HEK293 (cell line): ENCODE data around the gene CD46.

ENCODE experiments used
- CTCF ChIP-seq: fragments of 450-650 bp; formaldehyde crosslinking; IDR thresholded peaks from 2 replicates; pipeline ENCODE4 v1.5.1; 2016; ENCODE audit warnings: missing biosample characterization, missing genetic modification characterization
- GLI4 ChIP-seq: fragments of 450-650 bp; formaldehyde crosslinking; IDR thresholded peaks from 2 replicates; pipeline ENCODE4 v1.5.1; 2016; ENCODE audit warnings: missing biosample characterization, missing genetic modification characterization
- PATZ1 ChIP-seq: fragments of 450-650 bp; formaldehyde crosslinking; IDR thresholded peaks from 2 replicates; pipeline ENCODE4 v1.5.1; 2016; ENCODE audit warnings: missing biosample characterization, missing genetic modification characterization
- PRDM6 ChIP-seq: fragments of 450-650 bp; formaldehyde crosslinking; IDR thresholded peaks from 2 replicates; pipeline ENCODE4 v1.5.1; 2017; ENCODE audit warnings: missing biosample characterization, missing genetic modification characterization
- REST ChIP-seq: fragments of 450-650 bp; formaldehyde crosslinking; IDR thresholded peaks from 2 replicates; pipeline ENCODE4 v1.5.1; 2016; ENCODE audit warnings: missing biosample characterization, missing genetic modification characterization
- SP2 ChIP-seq: fragments of 450-650 bp; formaldehyde crosslinking; IDR thresholded peaks from 2 replicates; pipeline ENCODE4 v1.5.1; 2016; ENCODE audit warnings: missing biosample characterization, missing genetic modification characterization
- ZBTB21 ChIP-seq: fragments of 450-650 bp; formaldehyde crosslinking; IDR thresholded peaks from 2 replicates; pipeline ENCODE4 v1.5.1; 2017; ENCODE audit warnings: missing biosample characterization, missing genetic modification characterization
- ZNF175 ChIP-seq: fragments of 450-650 bp; formaldehyde crosslinking; IDR thresholded peaks from 2 replicates; pipeline ENCODE4 v1.5.1; 2016; ENCODE audit warnings: missing biosample characterization, missing genetic modification characterization
- ZNF501 ChIP-seq: fragments of 450-650 bp; formaldehyde crosslinking; IDR thresholded peaks from 2 replicates; pipeline ENCODE4 v1.5.1; 2016; ENCODE audit warnings: missing biosample characterization, missing genetic modification characterization
- ZNF561 ChIP-seq: fragments of 450-650 bp; IDR thresholded peaks from 2 replicates; pipeline ENCODE4 v1.5.1; 2018; ENCODE audit warnings: missing biosample characterization, missing genetic modification characterization, borderline replicate concordance
- ZNF704 ChIP-seq: fragments of 450-650 bp; formaldehyde crosslinking; IDR thresholded peaks from 2 replicates; pipeline ENCODE4 v1.5.1; 2016; ENCODE audit warnings: missing biosample characterization, missing genetic modification characterization
- ZSCAN23 ChIP-seq: fragments of 450-650 bp; formaldehyde crosslinking; IDR thresholded peaks from 2 replicates; pipeline ENCODE4 v1.5.1; 2016; ENCODE audit warnings: missing biosample characterization, missing genetic modification characterization

GRCh38 chr1:207815913-207816291 lies 64.0 kb downstream of the CD46 start:
- TF ChIP-seq CTCF (tag by site-specific recombination) (no peak), GLI4 (tag by site-specific recombination) (no peak), PRDM6 (tag by site-specific recombination) (no peak), ZNF501 (tag by site-specific recombination) (no peak), REST (tag by site-specific recombination) (no peak), SP2 (no peak), ZSCAN23 (tag by site-specific recombination) (no peak), PATZ1 (tag by site-specific recombination) (no peak), ZNF704 (tag by site-specific recombination) (no peak), ZNF175 (no peak), ZNF561 (tag by site-specific recombination) (no peak), ZBTB21 (tag by site-specific recombination) (no peak)
